CD4-positive, alpha-beta T cell (primary cell): Measurements from ENCODE around the gene MTUS2. TPM values are rescaled to one million over a fixed set of nuclear protein-coding genes. Genes with fewer than 3 reads are reported as not detected.

Experiments
- ATAC-seq: fragments of 200-7000 bp; cut with Tn5 transposase; one replicate; pipeline ENCODE4 v1.10.0; 2022; ENCODE audit warnings: mild to moderate bottlenecking; ENCODE audit not compliant: poor library complexity
- CTCF ChIA-PET: fragments of 350-600 bp; sonication (Branson Sonifier 250); formaldehyde crosslinking; loops from one replicate; lab custom pipeline; 2021; ENCODE audit warnings: antibody characterized with exemption, inconsistent platforms; lab: Charles Lee
- POLR2A ChIA-PET: fragments of 350-600 bp; sonication (Branson Sonifier 250); formaldehyde crosslinking; loops from one replicate; lab custom pipeline; 2021; ENCODE audit warnings: antibody characterized with exemption, inconsistent platforms; lab: Charles Lee
- DNase-seq, 14 experiments: peaks; one replicate each; pipeline ENCODE4 v3.0.0-alpha.2; 2013 to 2020; ENCODE audit warnings: mixed read lengths in 2 of 14
- H3K27ac ChIP-seq, 2 donors: one replicate each; pipeline versions ENCODE4 v1.5.1 to v1.7.0; 2013; ENCODE audit warnings: low read length in 2 of 2, low read depth in 1 of 2, mild to moderate bottlenecking in 1 of 2
- H3K27me3 ChIP-seq, 2 experiments: 1 replicate in 1 of 2; 2 replicates in 1 of 2; pipeline versions ENCODE4 v1.6.1 to v1.7.0; 2013; ENCODE audit warnings: low read length in 2 of 2, control low read depth in 1 of 2, mild to moderate bottlenecking in 1 of 2, moderate library complexity in 1 of 2; ENCODE audit not compliant: insufficient read depth in 2 of 2, control insufficient read depth in 1 of 2
- H3K36me3 ChIP-seq: one replicate; pipeline ENCODE4 v1.6.1; 2013; ENCODE audit warnings: low read length, control low read depth; ENCODE audit not compliant: insufficient read depth
- H3K4me1 ChIP-seq: one replicate; pipeline ENCODE4 v1.6.1; 2013; ENCODE audit warnings: low read length, control low read depth; ENCODE audit not compliant: insufficient read depth
- H3K4me3 ChIP-seq: one replicate; pipeline ENCODE4 v1.5.1; 2013; ENCODE audit warnings: mild to moderate bottlenecking, low read length, moderate library complexity
- H3K9me3 ChIP-seq, 2 experiments: 1 replicate in 1 of 2; 2 replicates in 1 of 2; pipeline versions ENCODE4 v1.6.1 to v1.7.0; 2013; ENCODE audit warnings: low read length in 2 of 2, mild to moderate bottlenecking in 2 of 2, control low read depth in 1 of 2, moderate library complexity in 1 of 2; ENCODE audit not compliant: control insufficient read depth in 1 of 2, insufficient read depth in 1 of 2
- H3K27ac Mint-ChIP-seq: one replicate; pipeline ENCODE4 v1.8.0; 2020; ENCODE audit warnings: mixed read lengths
- H3K27me3 Mint-ChIP-seq: one replicate; pipeline ENCODE4 v1.8.0; 2021; ENCODE audit warnings: mixed read lengths
- H3K36me3 Mint-ChIP-seq: one replicate; pipeline ENCODE4 v1.8.0; 2021; ENCODE audit warnings: low read depth, mixed read lengths
- H3K4me1 Mint-ChIP-seq: one replicate; pipeline ENCODE4 v1.8.0; 2021; ENCODE audit warnings: low read depth, mixed read lengths
- H3K4me3 Mint-ChIP-seq: one replicate; pipeline ENCODE4 v1.8.0; 2020; ENCODE audit warnings: mild to moderate bottlenecking, mixed read lengths
- H3K9me3 Mint-ChIP-seq: one replicate; pipeline ENCODE4 v1.8.0; 2020; ENCODE audit warnings: mixed read lengths
- intact Hi-C, 2 experiments: fragments of 100-400 bp; cut with DNase I in 1 of 2; cut with micrococcal nuclease in 1 of 2; formaldehyde crosslinking; loops; one replicate each; pipeline versions ENCODE4 v1.15.1 to v1.9.0; 2023 to 2025; cut with DNase I, micrococcal nuclease
- total RNA-seq, 174 experiments: library from RNA in 2 of 174; stranded (reverse) in 2 of 174; gene quantifications; one replicate each; pipeline ENCODE4 v1.2.3 and lab custom pipeline; 2021 to 2026
- TF ChIP-seq, protein P1 (sequence below): fragments of 200-600 bp; IDR thresholded peaks from one replicate; pipeline ENCODE4 v1.8.0; 2022; ENCODE audit warnings: antibody characterized with exemption, mild to moderate bottlenecking

Gene MTUS2
- total RNA-seq, 2 experiments from 2014 or later: 0.38 to 0.81 TPM

GRCh38 chr13:29005035-29005762 lies 185.1 kb downstream of the MTUS2 start:
- peaks cover 3% of the 10 kb centered on the region for H3K9me3 Mint-ChIP-seq

DNA sequence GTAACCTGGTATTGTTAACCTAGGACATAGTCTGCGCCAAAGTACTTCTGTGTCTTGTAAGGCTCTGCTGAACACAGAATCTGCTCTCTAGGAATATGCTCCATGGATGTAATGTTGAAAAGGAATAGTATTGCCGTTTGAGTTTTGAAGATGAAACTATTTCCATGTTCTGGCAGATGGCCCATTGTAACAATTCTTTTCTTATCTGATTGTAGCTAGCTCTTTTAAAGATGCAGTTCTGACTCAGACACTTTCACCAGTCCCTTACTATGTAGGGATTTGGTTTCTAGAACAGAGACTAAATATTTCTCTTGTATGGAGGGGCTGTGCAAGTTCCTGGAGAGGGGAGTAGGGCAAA lies 185.6 kb downstream of the MTUS2 start:
- intact Hi-C loops: no loop called here
- ATAC-seq (no peak), DNase-seq (no peak)
- H3K36me3 ChIP-seq: no peaks in the 10 kb centered on the region
- H3K27me3 Mint-ChIP-seq: peaks cover 33% of the 10 kb centered on the region
- no peak overlapping the region for H3K27ac Mint-ChIP-seq
- ChIA-PET POLR2A (no interaction called here), CTCF (no interaction called here)
- no peak overlapping the region for H3K27ac ChIP-seq
- H3K4me1 Mint-ChIP-seq: no peaks in the 10 kb centered on the region
- H3K9me3 ChIP-seq: peaks cover 0 to 4% of the 10 kb centered on the region in 2 experiments
- H3K4me3 ChIP-seq: no peak overlapping the region
- no peaks in the 10 kb centered on the region for H3K4me1 ChIP-seq
- H3K4me3 Mint-ChIP-seq: no peak overlapping the region
- H3K27me3 ChIP-seq: no peaks in the 10 kb centered on the region
- H3K9me3 Mint-ChIP-seq: peaks cover under 1% of the 10 kb centered on the region
- no peaks in the 10 kb centered on the region for H3K36me3 Mint-ChIP-seq
- TF ChIP-seq, protein P1, sequence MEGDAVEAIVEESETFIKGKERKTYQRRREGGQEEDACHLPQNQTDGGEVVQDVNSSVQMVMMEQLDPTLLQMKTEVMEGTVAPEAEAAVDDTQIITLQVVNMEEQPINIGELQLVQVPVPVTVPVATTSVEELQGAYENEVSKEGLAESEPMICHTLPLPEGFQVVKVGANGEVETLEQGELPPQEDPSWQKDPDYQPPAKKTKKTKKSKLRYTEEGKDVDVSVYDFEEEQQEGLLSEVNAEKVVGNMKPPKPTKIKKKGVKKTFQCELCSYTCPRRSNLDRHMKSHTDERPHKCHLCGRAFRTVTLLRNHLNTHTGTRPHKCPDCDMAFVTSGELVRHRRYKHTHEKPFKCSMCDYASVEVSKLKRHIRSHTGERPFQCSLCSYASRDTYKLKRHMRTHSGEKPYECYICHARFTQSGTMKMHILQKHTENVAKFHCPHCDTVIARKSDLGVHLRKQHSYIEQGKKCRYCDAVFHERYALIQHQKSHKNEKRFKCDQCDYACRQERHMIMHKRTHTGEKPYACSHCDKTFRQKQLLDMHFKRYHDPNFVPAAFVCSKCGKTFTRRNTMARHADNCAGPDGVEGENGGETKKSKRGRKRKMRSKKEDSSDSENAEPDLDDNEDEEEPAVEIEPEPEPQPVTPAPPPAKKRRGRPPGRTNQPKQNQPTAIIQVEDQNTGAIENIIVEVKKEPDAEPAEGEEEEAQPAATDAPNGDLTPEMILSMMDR: no peak

More at GRCh38 chr13:29005035-29005762, 185.1 kb downstream of the MTUS2 start:
- H3K36me3 Mint-ChIP-seq: no peaks in the 10 kb centered on the region
- intact Hi-C loops: no loop called here
- TF ChIP-seq, protein P1: no peak
- no peaks in the 10 kb centered on the region for H3K4me1 Mint-ChIP-seq
- H3K27ac ChIP-seq: no peak overlapping the region
- no peaks in the 10 kb centered on the region for H3K36me3 ChIP-seq
- H3K4me3 Mint-ChIP-seq: no peak overlapping the region
- H3K27me3 Mint-ChIP-seq: peaks cover 33% of the 10 kb centered on the region
- H3K4me3 ChIP-seq: no peak overlapping the region
- peaks cover 0 to 9% of the 10 kb centered on the region in 2 experiments for H3K9me3 ChIP-seq
- no peaks in the 10 kb centered on the region for H3K4me1 ChIP-seq
- H3K27me3 ChIP-seq: no peaks in the 10 kb centered on the region
- no peak overlapping the region for H3K27ac Mint-ChIP-seq
- POLR2A ChIA-PET: no interaction called here
- DNase-seq: no peak
- CTCF ChIA-PET: no interaction called here
- no peak for ATAC-seq

GRCh38 chr13:29006359-29006850 lies 186.3 kb downstream of the MTUS2 start:
- TF ChIP-seq, protein P1: no peak
- ATAC-seq: no peak
- ChIA-PET POLR2A (no interaction called here), CTCF (no interaction called here)
- intact Hi-C loops: no loop called here
- Histone ChIP-seq H3K36me3 (no peaks in the 10 kb centered on the region), H3K4me1 (no peaks in the 10 kb centered on the region), H3K27me3 (no peaks in the 10 kb centered on the region), H3K27ac (no peak overlapping the region), H3K9me3 (no peaks in the 10 kb centered on the region), H3K4me3 (no peak overlapping the region)
- H3K36me3 Mint-ChIP-seq: no peaks in the 10 kb centered on the region
- H3K4me3 Mint-ChIP-seq: no peak overlapping the region
- H3K27me3 Mint-ChIP-seq: peaks cover 27% of the 10 kb centered on the region
- DNase-seq: no peak
- no peak overlapping the region for H3K27ac Mint-ChIP-seq
- H3K4me1 Mint-ChIP-seq: no peaks in the 10 kb centered on the region
- H3K9me3 Mint-ChIP-seq: no peaks in the 10 kb centered on the region
